Stimulated activated CD4-positive, alpha-beta T cell treated with anti-CD3 and anti-CD28 coated beads, Interleukin-12 subunit alpha, Interleukin-12 subunit beta, amount 100 ng/mL, for 4 hours (primary cell): ENCODE data around the gene CKS1B.

Experiments used
- DNase-seq: peaks from one replicate; pipeline ENCODE4 v3.0.0-alpha.2; 2020

The CKS1B gene

GRCh38 chr1:155003227-155003765 is 28.8 kb downstream of the CKS1B start:
- DNase-seq = no peak

- DNase-seq = no peak
Observed at GRCh38 chr1:155003766-155004351, 29.4 kb downstream of the CKS1B start.

GRCh38 chr1:155004352-155005075 is 30.0 kb downstream of the CKS1B start:
- no peak for DNase-seq

GRCh38 chr1:155005076-155006011 is 30.9 kb downstream of the CKS1B start:
- DNase-seq = no peak

- DNase-seq = no peak
Observed at GRCh38 chr1:155006601-155007101, 32.2 kb downstream of the CKS1B start.

GRCh38 chr1:155007251-155007828 is 32.9 kb downstream of the CKS1B start:
- DNase-seq = no peak

GRCh38 chr1:155008015-155008941 is 33.8 kb downstream of the CKS1B start:
- DNase-seq = peak; percentile 81

- DNase-seq = no peak
Observed at GRCh38 chr1:155009221-155009711, 34.8 kb downstream of the CKS1B start.

- no peak for DNase-seq
Observed at GRCh38 chr1:155009742-155010141, 35.3 kb downstream of the CKS1B start.

- peak; percentile 45 for DNase-seq
Observed at GRCh38 chr1:155010211-155010918, 35.9 kb downstream of the CKS1B start.

- DNase-seq = no peak
Observed at GRCh38 chr1:155011004-155011416, 36.5 kb downstream of the CKS1B start.

GRCh38 chr1:155011437-155012025 is 37.0 kb downstream of the CKS1B start:
- no peak for DNase-seq

- DNase-seq = no peak
Observed at GRCh38 chr1:155012026-155012546, 37.6 kb downstream of the CKS1B start.

- DNase-seq = no peak
Observed at GRCh38 chr1:155012776-155013602, 38.5 kb downstream of the CKS1B start.

GRCh38 chr1:155013632-155014031 is 39.2 kb downstream of the CKS1B start:
- DNase-seq = no peak

- DNase-seq = no peak
Observed at GRCh38 chr1:155014709-155015508, 40.4 kb downstream of the CKS1B start.

GRCh38 chr1:155015527-155016230 is 41.2 kb downstream of the CKS1B start:
- no peak for DNase-seq
